Liver (tissue), 9 donors: Measurements from ENCODE around the gene MBD3L3. TPM values are rescaled to one million over a fixed set of nuclear protein-coding genes. Genes with fewer than 3 reads are reported as not detected.
A peak's percentile ranks its signal among the peaks of the same experiment; 100 is the strongest.

Experiments
- DNase-seq: peaks from one replicate; pipeline ENCODE4 v3.0.0-alpha.2; 2017; ENCODE audit warnings: low spot score
- H3K27ac ChIP-seq, 2 donors: one replicate each; pipeline ENCODE4 v1.7.0; 2013; ENCODE audit warnings: inconsistent platforms in 2 of 2, low read length in 2 of 2, control low read depth in 1 of 2, low read depth in 1 of 2, mild to moderate bottlenecking in 1 of 2
- H3K27me3 ChIP-seq, 4 donors: one replicate each; pipeline versions ENCODE4 v1.6.1 to v1.7.0; 2013; ENCODE audit warnings: low read length in 3 of 4, inconsistent platforms in 1 of 4, mild to moderate bottlenecking in 1 of 4, moderate library complexity in 1 of 4; ENCODE audit not compliant: control insufficient read depth in 4 of 4, insufficient read depth in 4 of 4
- H3K36me3 ChIP-seq, 4 donors: one replicate each; pipeline versions ENCODE4 v1.6.1 to v1.7.0; 2013; ENCODE audit warnings: low read length in 3 of 4, mild to moderate bottlenecking in 3 of 4, low read depth in 1 of 4, moderate library complexity in 1 of 4; ENCODE audit not compliant: control insufficient read depth in 4 of 4, insufficient read depth in 3 of 4
- H3K4me1 ChIP-seq, 4 donors: one replicate each; pipeline versions ENCODE4 v1.6.1 to v1.7.0; 2013; ENCODE audit warnings: low read length in 3 of 4, mild to moderate bottlenecking in 3 of 4, moderate library complexity in 1 of 4; ENCODE audit not compliant: control insufficient read depth in 4 of 4, insufficient read depth in 4 of 4
- H3K4me3 ChIP-seq, 3 donors: one replicate each; pipeline versions ENCODE4 v1.6.1 to v1.7.0; 2013; ENCODE audit warnings: low read length in 3 of 3, control low read depth in 1 of 3, low read depth in 1 of 3, mild to moderate bottlenecking in 1 of 3
- H3K9ac ChIP-seq, 2 donors: one replicate each; pipeline ENCODE4 v1.7.0; 2013; ENCODE audit warnings: low read length in 2 of 2, mild to moderate bottlenecking in 2 of 2, moderate library complexity in 2 of 2, control low read depth in 1 of 2, low read depth in 1 of 2
- H3K9me3 ChIP-seq, 4 donors: one replicate each; pipeline versions ENCODE4 v1.6.1 to v1.7.0; 2013; ENCODE audit warnings: low read length in 3 of 4; ENCODE audit not compliant: control insufficient read depth in 4 of 4
- CTCF ChIP-seq: fragments of 150-350 bp; IDR thresholded peaks from 2 replicates; pipeline ENCODE4 v1.5.1; 2017; ENCODE audit warnings: improper control_type of control experiment, low read depth, low read length; ENCODE audit not compliant: missing input control
- EGR1 ChIP-seq, 2 donors: IDR thresholded peaks; 2 replicates each; pipeline ENCODE4 v1.6.1; 2016 to 2018; ENCODE audit warnings: antibody characterized with exemption in 2 of 2, low read depth in 2 of 2
- FOXA1 ChIP-seq: IDR thresholded peaks from 2 replicates; pipeline ENCODE4 v1.6.1; 2016; ENCODE audit warnings: antibody characterized with exemption
- FOXA2 ChIP-seq: IDR thresholded peaks from 2 replicates; pipeline ENCODE4 v1.6.1; 2016; ENCODE audit warnings: antibody characterized with exemption
- GABPA ChIP-seq, 2 donors: IDR thresholded peaks in 1 of 2; conservative IDR thresholded peaks in 1 of 2; 2 replicates each; pipeline ENCODE4 v1.6.1; 2016; ENCODE audit warnings: antibody characterized with exemption in 2 of 2, mild to moderate bottlenecking in 1 of 2, moderate library complexity in 1 of 2
- HNF4A ChIP-seq, 2 donors: conservative IDR thresholded peaks; 2 replicates each; pipeline ENCODE4 v1.6.1; 2016; ENCODE audit warnings: antibody characterized with exemption in 2 of 2, mild to moderate bottlenecking in 2 of 2
- HNF4G ChIP-seq: IDR thresholded peaks from 2 replicates; pipeline ENCODE4 v1.6.1; 2016; ENCODE audit warnings: antibody characterized with exemption
- JUND ChIP-seq, 2 donors: IDR thresholded peaks; 2 replicates each; pipeline ENCODE4 v1.6.1; 2016; ENCODE audit warnings: antibody characterized with exemption in 2 of 2
- MAX ChIP-seq: IDR thresholded peaks from 2 replicates; pipeline ENCODE4 v1.6.1; 2016; ENCODE audit warnings: antibody characterized with exemption
- RAD21 ChIP-seq, 2 donors: IDR thresholded peaks; 2 replicates each; pipeline ENCODE4 v1.6.1; 2016; ENCODE audit warnings: antibody characterized with exemption in 2 of 2, mild to moderate bottlenecking in 2 of 2
- REST ChIP-seq: IDR thresholded peaks from 2 replicates; pipeline ENCODE4 v1.6.1; 2016; ENCODE audit warnings: antibody characterized with exemption, mild to moderate bottlenecking
- RXRA ChIP-seq, 2 donors: IDR thresholded peaks; 2 replicates each; pipeline ENCODE4 v1.6.1; 2017 to 2018; ENCODE audit warnings: antibody characterized with exemption in 2 of 2, mild to moderate bottlenecking in 1 of 2
- SP1 ChIP-seq: IDR thresholded peaks from 2 replicates; pipeline ENCODE4 v1.6.1; 2018; ENCODE audit warnings: antibody characterized with exemption, mild to moderate bottlenecking
- YY1 ChIP-seq: IDR thresholded peaks from 2 replicates; pipeline ENCODE4 v1.6.1; 2016; ENCODE audit warnings: antibody characterized with exemption, mild to moderate bottlenecking
- ZBTB33 ChIP-seq: IDR thresholded peaks from 2 replicates; pipeline ENCODE4 v1.6.1; 2016; ENCODE audit warnings: antibody characterized with exemption
- WGBS: extraction: QIAGEN DNeasy Blood & Tissue Kit; methylation state at CpG from one replicate; pipeline ENCODE4 v1.1.7; 2013; 5-methylcytosine and 5-hydroxymethylcytosine counted together
- polyA plus RNA-seq, 2 donors: library from polyadenylated mRNA; stranded (reverse) in 1 of 2; unstranded in 1 of 2; fragments of 200-250 nt in 1 of 2; fragments of >200 nt in 1 of 2; fragmentation: Nextera tagmentation in 1 of 2; extraction: Ambion mirVana in 1 of 2; gene quantifications; one replicate each; pipeline versions ENCODE4 v1.2.1 to v1.2.3, GENCODE V29; 2013 to 2015
- total RNA-seq, 2 donors: library from RNA; depleted of rRNA; stranded (reverse); fragments of >200 nt; gene quantifications; one replicate each; pipeline ENCODE4 v1.2.3, GENCODE V29; 2014
- donor health status: healthy.
- donor health status: healthy.
- donor health status: healthy.
- donor health status: healthy.
- donor health status: healthy.

The MBD3L3 gene
- total and polyA plus RNA-seq, 4 donors = not detected

- Histone ChIP-seq H3K27me3 (no peaks in the 10 kb centered on the region), H3K9ac (peak overlapping the region; percentile 75 to 76), H3K9me3 (peaks cover 1 to 12% (median 6%) of the 10 kb centered on the region in 4 donors), H3K27ac (peak overlapping the region; percentile 91 to 98), H3K4me1 (peaks cover 0 to 2% (median 0%) of the 10 kb centered on the region in 4 donors), H3K36me3 (no peaks in the 10 kb centered on the region), H3K4me3 (peak overlapping the region; percentile 80 to 95 (median 87))
- TF ChIP-seq CTCF (no peak), GABPA (IDR thresholded peaks at IDR 0.05 in 1 of 2, conservative IDR thresholded peaks at IDR 0.05 in 1 of 2) (peak in 1 of 2 donors; percentile 78), EGR1 (IDR thresholded peaks at IDR 0.05; ENCODE audit: low read depth in 2 of 2) (peak in 1 of 2 donors; percentile 23), YY1 (peak; percentile 95), REST (peak; percentile 39), HNF4A (conservative IDR thresholded peaks at IDR 0.05) (no peak), HNF4G (peak; percentile 73), RAD21 (IDR thresholded peaks at IDR 0.05) (peak in 1 of 2 donors; percentile 16), MAX (no peak), JUND (IDR thresholded peaks at IDR 0.05) (no peak), ZBTB33 (peak; percentile 85), SP1 (peak; percentile 41), FOXA1 (no peak), RXRA (IDR thresholded peaks at IDR 0.05) (peak in 1 of 2 donors; percentile 48), FOXA2 (no peak)
- WGBS = under 1% methylated on average over 78 of the region's 78 CpGs
- peak; percentile 89 for DNase-seq
Observed at GRCh38 chr19:7098701-7099596, 40.5 kb upstream of the MBD3L3 start.
